ENCODE results near the gene CCDC120. TPM values are rescaled to one million over a fixed set of nuclear protein-coding genes. Genes with fewer than 3 reads are reported as not detected.

The CCDC120 gene
- total and polyA plus RNA-seq, 9 of the 15 experiments (the other 6 are each of a cell fraction or from before 2014, with no cell fraction given): 0.13 to 3.6 (median 0.54) TPM

GRCh38 chrX:49100704-49101628, 42.2 kb downstream of the CCDC120 start (continued):
- TF ChIP-seq SRSF1 (IDR thresholded peaks at IDR 0.05; ENCODE audit: low read depth, low read length): no peak
- TF ChIP-seq, protein P1, sequence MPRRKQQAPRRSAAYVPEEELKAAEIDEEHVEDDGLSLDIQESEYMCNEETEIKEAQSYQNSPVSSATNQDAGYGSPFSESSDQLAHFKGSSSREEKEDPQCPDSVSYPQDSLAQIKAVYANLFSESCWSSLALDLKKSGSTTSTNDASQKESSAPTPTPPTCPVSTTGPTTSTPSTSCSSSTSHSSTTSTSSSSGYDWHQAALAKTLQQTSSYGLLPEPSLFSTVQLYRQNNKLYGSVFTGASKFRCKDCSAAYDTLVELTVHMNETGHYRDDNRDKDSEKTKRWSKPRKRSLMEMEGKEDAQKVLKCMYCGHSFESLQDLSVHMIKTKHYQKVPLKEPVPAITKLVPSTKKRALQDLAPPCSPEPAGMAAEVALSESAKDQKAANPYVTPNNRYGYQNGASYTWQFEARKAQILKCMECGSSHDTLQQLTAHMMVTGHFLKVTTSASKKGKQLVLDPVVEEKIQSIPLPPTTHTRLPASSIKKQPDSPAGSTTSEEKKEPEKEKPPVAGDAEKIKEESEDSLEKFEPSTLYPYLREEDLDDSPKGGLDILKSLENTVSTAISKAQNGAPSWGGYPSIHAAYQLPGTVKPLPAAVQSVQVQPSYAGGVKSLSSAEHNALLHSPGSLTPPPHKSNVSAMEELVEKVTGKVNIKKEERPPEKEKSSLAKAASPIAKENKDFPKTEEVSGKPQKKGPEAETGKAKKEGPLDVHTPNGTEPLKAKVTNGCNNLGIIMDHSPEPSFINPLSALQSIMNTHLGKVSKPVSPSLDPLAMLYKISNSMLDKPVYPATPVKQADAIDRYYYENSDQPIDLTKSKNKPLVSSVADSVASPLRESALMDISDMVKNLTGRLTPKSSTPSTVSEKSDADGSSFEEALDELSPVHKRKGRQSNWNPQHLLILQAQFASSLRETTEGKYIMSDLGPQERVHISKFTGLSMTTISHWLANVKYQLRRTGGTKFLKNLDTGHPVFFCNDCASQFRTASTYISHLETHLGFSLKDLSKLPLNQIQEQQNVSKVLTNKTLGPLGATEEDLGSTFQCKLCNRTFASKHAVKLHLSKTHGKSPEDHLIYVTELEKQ (CRISPR knock-in tag; IDR thresholded peaks at IDR 0.05): no peak
- TF ChIP-seq ETV5 (CRISPR knock-in tag; IDR thresholded peaks at IDR 0.05; ENCODE audit: low read depth): no peak
- no peak for TF ChIP-seq ZNF24 (IDR thresholded peaks at IDR 0.05)
- TF ChIP-seq, protein P2, sequence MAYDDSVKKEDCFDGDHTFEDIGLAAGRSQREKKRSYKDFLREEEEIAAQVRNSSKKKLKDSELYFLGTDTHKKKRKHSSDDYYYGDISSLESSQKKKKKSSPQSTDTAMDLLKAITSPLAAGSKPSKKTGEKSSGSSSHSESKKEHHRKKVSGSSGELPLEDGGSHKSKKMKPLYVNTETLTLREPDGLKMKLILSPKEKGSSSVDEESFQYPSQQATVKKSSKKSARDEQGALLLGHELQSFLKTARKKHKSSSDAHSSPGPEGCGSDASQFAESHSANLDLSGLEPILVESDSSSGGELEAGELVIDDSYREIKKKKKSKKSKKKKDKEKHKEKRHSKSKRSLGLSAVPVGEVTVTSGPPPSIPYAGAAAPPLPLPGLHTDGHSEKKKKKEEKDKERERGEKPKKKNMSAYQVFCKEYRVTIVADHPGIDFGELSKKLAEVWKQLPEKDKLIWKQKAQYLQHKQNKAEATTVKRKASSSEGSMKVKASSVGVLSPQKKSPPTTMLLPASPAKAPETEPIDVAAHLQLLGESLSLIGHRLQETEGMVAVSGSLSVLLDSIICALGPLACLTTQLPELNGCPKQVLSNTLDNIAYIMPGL (CRISPR knock-in tag; IDR thresholded peaks at IDR 0.05): no peak
- no peak for TF ChIP-seq ZSCAN32 (CRISPR knock-in tag; IDR thresholded peaks at IDR 0.05)
- no peak for TF ChIP-seq SMARCA4 (IDR thresholded peaks at IDR 0.05)
- TF ChIP-seq TRIM28 (IDR thresholded peaks at IDR 0.05): no peak
- no peak for TF ChIP-seq HOMEZ (CRISPR knock-in tag; IDR thresholded peaks at IDR 0.05)
- TF ChIP-seq, protein P3, sequence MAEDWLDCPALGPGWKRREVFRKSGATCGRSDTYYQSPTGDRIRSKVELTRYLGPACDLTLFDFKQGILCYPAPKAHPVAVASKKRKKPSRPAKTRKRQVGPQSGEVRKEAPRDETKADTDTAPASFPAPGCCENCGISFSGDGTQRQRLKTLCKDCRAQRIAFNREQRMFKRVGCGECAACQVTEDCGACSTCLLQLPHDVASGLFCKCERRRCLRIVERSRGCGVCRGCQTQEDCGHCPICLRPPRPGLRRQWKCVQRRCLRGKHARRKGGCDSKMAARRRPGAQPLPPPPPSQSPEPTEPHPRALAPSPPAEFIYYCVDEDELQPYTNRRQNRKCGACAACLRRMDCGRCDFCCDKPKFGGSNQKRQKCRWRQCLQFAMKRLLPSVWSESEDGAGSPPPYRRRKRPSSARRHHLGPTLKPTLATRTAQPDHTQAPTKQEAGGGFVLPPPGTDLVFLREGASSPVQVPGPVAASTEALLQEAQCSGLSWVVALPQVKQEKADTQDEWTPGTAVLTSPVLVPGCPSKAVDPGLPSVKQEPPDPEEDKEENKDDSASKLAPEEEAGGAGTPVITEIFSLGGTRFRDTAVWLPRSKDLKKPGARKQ (CRISPR knock-in tag; IDR thresholded peaks at IDR 0.05): no peak
- TF ChIP-seq, protein P4, sequence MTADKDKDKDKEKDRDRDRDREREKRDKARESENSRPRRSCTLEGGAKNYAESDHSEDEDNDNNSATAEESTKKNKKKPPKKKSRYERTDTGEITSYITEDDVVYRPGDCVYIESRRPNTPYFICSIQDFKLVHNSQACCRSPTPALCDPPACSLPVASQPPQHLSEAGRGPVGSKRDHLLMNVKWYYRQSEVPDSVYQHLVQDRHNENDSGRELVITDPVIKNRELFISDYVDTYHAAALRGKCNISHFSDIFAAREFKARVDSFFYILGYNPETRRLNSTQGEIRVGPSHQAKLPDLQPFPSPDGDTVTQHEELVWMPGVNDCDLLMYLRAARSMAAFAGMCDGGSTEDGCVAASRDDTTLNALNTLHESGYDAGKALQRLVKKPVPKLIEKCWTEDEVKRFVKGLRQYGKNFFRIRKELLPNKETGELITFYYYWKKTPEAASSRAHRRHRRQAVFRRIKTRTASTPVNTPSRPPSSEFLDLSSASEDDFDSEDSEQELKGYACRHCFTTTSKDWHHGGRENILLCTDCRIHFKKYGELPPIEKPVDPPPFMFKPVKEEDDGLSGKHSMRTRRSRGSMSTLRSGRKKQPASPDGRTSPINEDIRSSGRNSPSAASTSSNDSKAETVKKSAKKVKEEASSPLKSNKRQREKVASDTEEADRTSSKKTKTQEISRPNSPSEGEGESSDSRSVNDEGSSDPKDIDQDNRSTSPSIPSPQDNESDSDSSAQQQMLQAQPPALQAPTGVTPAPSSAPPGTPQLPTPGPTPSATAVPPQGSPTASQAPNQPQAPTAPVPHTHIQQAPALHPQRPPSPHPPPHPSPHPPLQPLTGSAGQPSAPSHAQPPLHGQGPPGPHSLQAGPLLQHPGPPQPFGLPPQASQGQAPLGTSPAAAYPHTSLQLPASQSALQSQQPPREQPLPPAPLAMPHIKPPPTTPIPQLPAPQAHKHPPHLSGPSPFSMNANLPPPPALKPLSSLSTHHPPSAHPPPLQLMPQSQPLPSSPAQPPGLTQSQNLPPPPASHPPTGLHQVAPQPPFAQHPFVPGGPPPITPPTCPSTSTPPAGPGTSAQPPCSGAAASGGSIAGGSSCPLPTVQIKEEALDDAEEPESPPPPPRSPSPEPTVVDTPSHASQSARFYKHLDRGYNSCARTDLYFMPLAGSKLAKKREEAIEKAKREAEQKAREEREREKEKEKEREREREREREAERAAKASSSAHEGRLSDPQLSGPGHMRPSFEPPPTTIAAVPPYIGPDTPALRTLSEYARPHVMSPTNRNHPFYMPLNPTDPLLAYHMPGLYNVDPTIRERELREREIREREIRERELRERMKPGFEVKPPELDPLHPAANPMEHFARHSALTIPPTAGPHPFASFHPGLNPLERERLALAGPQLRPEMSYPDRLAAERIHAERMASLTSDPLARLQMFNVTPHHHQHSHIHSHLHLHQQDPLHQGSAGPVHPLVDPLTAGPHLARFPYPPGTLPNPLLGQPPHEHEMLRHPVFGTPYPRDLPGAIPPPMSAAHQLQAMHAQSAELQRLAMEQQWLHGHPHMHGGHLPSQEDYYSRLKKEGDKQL (CRISPR knock-in tag; IDR thresholded peaks at IDR 0.05; ENCODE audit: borderline replicate concordance): no peak
- peak; percentile 57 for TF ChIP-seq SP2 (IDR thresholded peaks at IDR 0.05; ENCODE audit: extremely low read depth, low read depth, low read length, poor library complexity, severe bottlenecking)
